DOHH2 (cell line): ENCODE data around the gene ZNG1A.
"Not testable (repeated sequence)": the region's sequence is repeated elsewhere in the genome, so short reads cannot be mapped to it uniquely, and the experiment has no call there.

Experiments
- EZH2phosphoT487 ChIP-seq: fragments of 200-600 bp; sonication (generic); IDR thresholded peaks from 2 replicates; pipeline ENCODE4 v1.6.1; 2017; ENCODE audit warnings: borderline replicate concordance, mild to moderate bottlenecking, antibody characterized with exemption, low read length, moderate library complexity, mixed read lengths
- TF ChIP-seq, protein P1 (sequence below): fragments of 200-600 bp; sonication (generic); IDR thresholded peaks from one replicate; pipeline ENCODE4 v1.5.1; 2014; ENCODE audit warnings: antibody characterized with exemption, mild to moderate bottlenecking, low read depth, low read length; ENCODE audit not compliant: poor library complexity, severe bottlenecking

DNA sequence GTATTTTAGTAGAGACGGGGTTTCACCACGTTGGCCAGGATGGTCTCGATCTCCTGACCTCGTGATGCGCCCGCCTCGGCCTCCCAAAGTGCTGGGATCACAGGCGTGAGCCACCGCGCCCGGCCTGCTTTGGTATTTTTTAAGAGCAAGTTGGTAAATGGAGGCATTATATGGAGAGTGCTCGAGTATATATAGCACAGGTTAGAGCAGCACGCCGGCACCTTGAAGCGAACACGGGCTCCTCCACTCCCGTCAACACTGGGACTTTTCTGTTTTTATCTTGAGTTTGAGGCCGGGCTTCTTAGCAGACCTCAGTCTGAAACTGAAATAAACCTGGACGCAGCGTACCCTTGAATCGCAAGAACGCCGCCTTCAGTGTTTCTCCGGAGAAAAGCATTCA lies 35.0 kb upstream of the ZNG1A start:
- TF ChIP-seq, protein P1, sequence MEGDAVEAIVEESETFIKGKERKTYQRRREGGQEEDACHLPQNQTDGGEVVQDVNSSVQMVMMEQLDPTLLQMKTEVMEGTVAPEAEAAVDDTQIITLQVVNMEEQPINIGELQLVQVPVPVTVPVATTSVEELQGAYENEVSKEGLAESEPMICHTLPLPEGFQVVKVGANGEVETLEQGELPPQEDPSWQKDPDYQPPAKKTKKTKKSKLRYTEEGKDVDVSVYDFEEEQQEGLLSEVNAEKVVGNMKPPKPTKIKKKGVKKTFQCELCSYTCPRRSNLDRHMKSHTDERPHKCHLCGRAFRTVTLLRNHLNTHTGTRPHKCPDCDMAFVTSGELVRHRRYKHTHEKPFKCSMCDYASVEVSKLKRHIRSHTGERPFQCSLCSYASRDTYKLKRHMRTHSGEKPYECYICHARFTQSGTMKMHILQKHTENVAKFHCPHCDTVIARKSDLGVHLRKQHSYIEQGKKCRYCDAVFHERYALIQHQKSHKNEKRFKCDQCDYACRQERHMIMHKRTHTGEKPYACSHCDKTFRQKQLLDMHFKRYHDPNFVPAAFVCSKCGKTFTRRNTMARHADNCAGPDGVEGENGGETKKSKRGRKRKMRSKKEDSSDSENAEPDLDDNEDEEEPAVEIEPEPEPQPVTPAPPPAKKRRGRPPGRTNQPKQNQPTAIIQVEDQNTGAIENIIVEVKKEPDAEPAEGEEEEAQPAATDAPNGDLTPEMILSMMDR, result not testable (repeated sequence)
- TF ChIP-seq EZH2phosphoT487, result not testable (repeated sequence)
